Natural killer cell treated with Interleukin-12 subunit alpha and Interleukin-12 subunit beta and Interleukin-15 and Interleukin-18, amount 100 ng/mL, for 72 hours (primary cell): Measurements from ENCODE around the gene ZDHHC3. TPM values are rescaled to one million over a fixed set of nuclear protein-coding genes. Genes with fewer than 3 reads are reported as not detected.

Experiments
- ATAC-seq, 2 donors: fragments of 150-1000 bp; cut with Tn5 transposase in 1 of 2; sonication (Bioruptor Pico), chemical (Tn5 transposase) in 1 of 2; 2 replicates each; pipeline ENCODE4 v1.10.0; 2021
- DNase-seq: peaks from one replicate; pipeline ENCODE4 v3.0.0; 2022; ENCODE audit warnings: low spot score
- H3K27ac Mint-ChIP-seq, 2 donors: 1 replicate in 1 of 2; 2 replicates in 1 of 2; pipeline ENCODE4 v1.8.0; 2022; ENCODE audit warnings: mixed read lengths in 2 of 2, mild to moderate bottlenecking in 1 of 2, moderate library complexity in 1 of 2
- H3K27me3 Mint-ChIP-seq, 2 donors: 1 replicate in 1 of 2; 2 replicates in 1 of 2; pipeline ENCODE4 v1.8.0; 2022; ENCODE audit warnings: mixed read lengths in 2 of 2
- H3K36me3 Mint-ChIP-seq: one replicate; pipeline ENCODE4 v1.8.0; 2022; ENCODE audit warnings: mixed read lengths
- H3K4me1 Mint-ChIP-seq, 2 donors: 1 replicate in 1 of 2; 2 replicates in 1 of 2; pipeline ENCODE4 v1.8.0; 2022; ENCODE audit warnings: low read depth in 2 of 2, mixed read lengths in 2 of 2, mild to moderate bottlenecking in 1 of 2
- H3K4me3 Mint-ChIP-seq: one replicate; pipeline ENCODE4 v1.8.0; 2022; ENCODE audit warnings: mixed read lengths
- H3K9me3 Mint-ChIP-seq: 2 replicates; pipeline ENCODE4 v1.8.0; 2022; ENCODE audit warnings: mixed read lengths
- total RNA-seq, 2 donors: library from RNA; stranded (reverse); gene quantifications; one replicate each; pipeline ENCODE4 v1.2.3, GENCODE V29; 2022

The ZDHHC3 gene
- total RNA-seq, 2 donors from 2014 or later, result 63.8 to 122 TPM

DNA sequence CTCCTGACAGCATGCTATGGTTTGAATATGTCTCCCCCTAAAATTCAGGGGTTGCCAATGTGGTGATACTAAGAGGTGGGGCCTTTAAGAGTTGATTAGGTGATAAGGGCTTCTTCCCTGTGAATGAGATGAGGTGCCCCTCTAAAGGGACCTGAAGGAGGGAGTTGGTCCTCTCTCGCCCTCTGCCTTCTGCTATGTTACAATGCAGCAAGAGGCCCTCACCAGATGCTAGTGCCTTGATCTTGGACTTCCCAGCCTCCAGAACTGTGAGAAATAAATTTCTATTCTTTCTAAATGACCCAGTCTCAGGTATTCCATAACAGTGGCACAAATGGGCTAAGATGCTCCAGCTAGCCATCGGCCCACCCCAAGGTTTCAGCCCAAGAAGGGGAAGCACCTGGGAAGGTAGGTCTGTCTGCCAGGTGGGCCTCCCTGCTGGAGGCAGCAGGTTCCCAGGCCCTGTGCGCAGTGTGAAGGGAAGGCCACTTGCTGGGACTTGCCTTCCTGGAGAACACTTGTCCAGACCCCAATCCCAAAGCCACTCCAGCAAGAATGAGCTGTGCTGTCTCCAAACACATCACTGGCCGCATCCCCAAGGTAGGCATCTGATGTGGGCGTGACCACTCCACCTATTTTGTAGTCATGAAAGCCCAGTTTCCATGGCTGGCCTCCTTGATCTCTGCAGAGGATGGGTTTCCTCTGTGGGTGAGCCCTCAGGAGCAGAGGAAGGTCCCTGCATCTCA is 92.6 kb downstream of the ZDHHC3 start:
- no peaks in the 10 kb centered on the region for H3K9me3 Mint-ChIP-seq
- H3K27ac Mint-ChIP-seq, result no peak overlapping the region
- no peaks in the 10 kb centered on the region for H3K4me1 Mint-ChIP-seq
- H3K4me3 Mint-ChIP-seq, result no peak overlapping the region
- no peak for ATAC-seq
- H3K27me3 Mint-ChIP-seq, result peaks cover 14 to 17% of the 10 kb centered on the region in 2 donors
- DNase-seq, result no peak
- H3K36me3 Mint-ChIP-seq, result no peaks in the 10 kb centered on the region

DNA sequence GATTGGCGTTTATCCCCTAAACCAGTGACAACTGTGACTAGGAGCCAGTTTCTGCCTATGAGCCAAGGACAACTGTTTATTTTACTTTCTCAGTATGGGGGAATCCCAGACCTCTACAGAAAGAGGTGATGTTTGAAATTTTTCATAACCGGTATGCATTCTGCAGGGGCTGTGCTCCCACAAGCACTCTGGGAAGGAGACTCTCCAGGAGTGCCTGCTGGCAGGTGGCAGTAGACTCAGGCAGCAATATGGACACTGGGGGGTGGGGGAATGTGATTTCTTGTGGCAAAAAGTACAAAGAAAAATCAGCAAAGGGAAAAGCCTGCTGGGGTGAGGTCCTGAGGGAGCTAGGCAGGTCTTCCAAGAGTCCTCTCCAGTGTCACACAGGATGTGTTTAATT is 95.7 kb downstream of the ZDHHC3 start:
- no peaks in the 10 kb centered on the region for H3K9me3 Mint-ChIP-seq
- ATAC-seq (no peak), DNase-seq (no peak)
- H3K27me3 Mint-ChIP-seq, result peaks cover 17 to 28% of the 10 kb centered on the region in 2 donors
- no peaks in the 10 kb centered on the region for H3K4me1 Mint-ChIP-seq
- H3K36me3 Mint-ChIP-seq, result no peaks in the 10 kb centered on the region
- no peak overlapping the region for H3K4me3 Mint-ChIP-seq
- H3K27ac Mint-ChIP-seq, result no peak overlapping the region

DNA sequence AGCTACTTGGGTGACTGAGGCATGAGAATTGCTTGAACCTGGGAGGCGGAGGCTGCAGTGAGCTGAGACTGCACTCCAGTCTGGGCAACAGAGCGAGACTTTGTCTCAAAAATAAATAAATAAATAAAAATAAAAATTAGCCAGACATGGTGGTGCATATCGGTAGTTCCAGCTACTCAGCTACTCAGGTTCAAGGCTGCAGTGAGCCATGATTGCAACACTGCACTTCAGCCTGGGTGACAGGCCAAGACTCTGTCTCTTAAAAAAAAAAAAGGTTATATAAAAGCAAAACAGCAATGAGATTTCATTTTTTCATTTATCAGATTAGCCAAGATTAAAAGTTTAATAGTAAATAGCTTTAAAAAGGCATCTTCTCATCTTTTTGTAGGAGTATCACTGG is 98.6 kb downstream of the ZDHHC3 start:
- Mint-ChIP-seq H3K4me3 (no peak overlapping the region), H3K9me3 (no peaks in the 10 kb centered on the region), H3K27ac (no peak overlapping the region), H3K36me3 (no peaks in the 10 kb centered on the region), H3K4me1 (no peaks in the 10 kb centered on the region), H3K27me3 (peaks cover 10 to 23% of the 10 kb centered on the region in 2 donors)
- DNase-seq, result no peak
- ATAC-seq, result no peak

DNA sequence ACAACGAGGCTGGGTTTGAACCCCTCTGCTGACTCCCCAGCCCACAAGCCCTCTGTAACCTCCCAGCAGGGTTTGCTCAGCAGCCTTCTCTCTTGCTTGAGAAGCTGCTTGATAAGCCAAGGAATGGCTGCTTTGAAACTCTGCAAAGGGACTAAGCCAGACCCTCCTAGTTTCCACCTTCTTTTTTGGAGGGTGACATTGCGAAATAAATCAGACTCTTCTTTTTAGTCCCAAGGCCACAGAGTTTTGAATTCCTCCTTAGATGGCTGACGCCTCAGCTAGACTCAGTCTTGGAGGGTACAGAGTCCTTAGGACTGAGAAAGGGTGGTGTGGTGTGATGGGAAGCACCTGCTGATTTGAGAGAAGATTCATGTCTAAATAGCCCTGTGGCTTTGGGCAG is 100.4 kb downstream of the ZDHHC3 start:
- Mint-ChIP-seq H3K27me3 (peaks cover 10 to 21% of the 10 kb centered on the region in 2 donors), H3K9me3 (no peaks in the 10 kb centered on the region), H3K4me3 (no peak overlapping the region), H3K36me3 (no peaks in the 10 kb centered on the region), H3K4me1 (no peaks in the 10 kb centered on the region), H3K27ac (no peak overlapping the region)
- DNase-seq, result no peak
- no peak for ATAC-seq

Other genes starting within 250 kb of the ZDHHC3 start
- 1 to 10 TPM in 1 of 2 donors, under 1 TPM in 1; 0.61 to 3.2 TPM for gene ZNF501, start 246.5 kb downstream of the ZDHHC3 start, total RNA-seq
- 10 to 100 TPM; 11.3 to 23.6 TPM for gene KIAA1143, start 214.6 kb downstream of the ZDHHC3 start, total RNA-seq
- gene KIF15, start 214.4 kb downstream of the ZDHHC3 start, total RNA-seq, result 10 to 100 TPM; 12.3 to 27.2 TPM
- gene TMEM42, start 114.3 kb downstream of the ZDHHC3 start, total RNA-seq, result 1 to 10 TPM; 5.3 to 6.8 TPM
- gene TGM4, start 101.6 kb downstream of the ZDHHC3 start, total RNA-seq, result not detected
- gene EXOSC7, start 70 bp upstream of the ZDHHC3 start, total RNA-seq, result 10 to 100 TPM; 50.7 to 75.7 TPM
- not detected for gene CLEC3B, start 50.1 kb upstream of the ZDHHC3 start, total RNA-seq
- under 1 TPM; 0.29 to 0.36 TPM for gene CDCP1, start 170.2 kb upstream of the ZDHHC3 start, total RNA-seq